SW 1271 (cell line): Measurements from ENCODE around the gene CTCFL.

Experiments used
- DNase-seq, 2 experiments: peaks; one replicate each; lab custom pipeline; 2025; lab: John Stamatoyannopoulos, UW

Gene CTCFL

GRCh38 chr20:57464642-57465211 is 60.2 kb downstream of the CTCFL start:
- DNase-seq = peak; percentile 25 to 46

- DNase-seq = no peak
These were observed 62.2 kb downstream of the CTCFL start for GRCh38 chr20:57462781-57463180.

- no peak for DNase-seq
These were observed 63.2 kb downstream of the CTCFL start for GRCh38 chr20:57461726-57462125.

GRCh38 chr20:57460781-57461465 is 64.0 kb downstream of the CTCFL start:
- no peak for DNase-seq

GRCh38 chr20:57459897-57460296 is 65.0 kb downstream of the CTCFL start:
- no peak for DNase-seq

GRCh38 chr20:57459278-57459677 is 65.7 kb downstream of the CTCFL start:
- no peak for DNase-seq

GRCh38 chr20:57458400-57459160 is 66.4 kb downstream of the CTCFL start:
- DNase-seq = no peak

GRCh38 chr20:57457243-57458095 is 67.5 kb downstream of the CTCFL start:
- DNase-seq = no peak

GRCh38 chr20:57456116-57456515 is 68.8 kb downstream of the CTCFL start:
- DNase-seq = no peak

GRCh38 chr20:57455386-57455785 is 69.6 kb downstream of the CTCFL start:
- no peak for DNase-seq

- no peak for DNase-seq
These were observed 72.9 kb downstream of the CTCFL start for GRCh38 chr20:57451795-57452661.

GRCh38 chr20:57451431-57451794 is 73.5 kb downstream of the CTCFL start:
- no peak for DNase-seq

- DNase-seq = no peak
These were observed 74.0 kb downstream of the CTCFL start for GRCh38 chr20:57450931-57451330.

- no peak for DNase-seq
These were observed 74.5 kb downstream of the CTCFL start for GRCh38 chr20:57450419-57450818.

- DNase-seq = no peak
These were observed 75.3 kb downstream of the CTCFL start for GRCh38 chr20:57449398-57450354.

- no peak for DNase-seq
These were observed 76.1 kb downstream of the CTCFL start for GRCh38 chr20:57448764-57449354.
